ENCODE data around the gene ANTXRL.
"Not testable (repeated sequence)": the region's sequence is repeated elsewhere in the genome, so short reads cannot be mapped to it uniquely, and the experiment has no call there.

ANTXRL gene

DNA sequence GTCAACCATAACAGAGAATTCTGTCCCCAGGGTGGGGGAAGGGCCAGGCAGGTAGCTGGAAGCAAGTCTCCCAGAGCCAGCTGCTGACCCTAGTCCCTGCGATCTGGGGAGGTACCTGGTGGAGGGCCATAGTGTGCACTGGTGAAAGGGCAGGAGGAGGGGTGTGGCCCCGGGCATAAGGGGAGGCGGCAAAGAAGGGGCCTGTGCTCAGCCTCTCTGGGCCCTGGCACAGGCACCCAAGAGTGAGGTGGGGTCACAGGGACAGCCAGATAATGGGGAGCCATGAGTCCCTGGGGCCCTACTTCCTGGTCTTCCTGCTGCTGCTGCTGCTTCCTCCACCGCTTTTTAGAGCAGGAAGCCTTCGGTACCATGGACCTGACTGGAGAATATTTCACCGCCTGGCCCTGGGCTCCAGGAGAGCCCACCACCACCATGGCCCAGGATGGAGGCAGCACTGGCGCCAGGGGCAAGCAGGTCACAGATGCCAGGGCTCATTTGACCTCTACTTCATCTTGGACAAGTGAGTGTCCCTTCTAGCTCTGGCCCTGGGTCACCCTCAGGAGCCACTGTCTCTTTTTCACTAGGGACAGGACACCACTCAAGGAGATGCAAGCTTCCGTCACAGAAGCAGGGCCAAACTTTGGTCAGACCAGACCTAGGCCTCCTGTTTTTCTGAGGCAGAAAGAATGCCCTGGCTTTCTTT, at the start of gene ANTXRL:
Gene ANTXRL, plus strand, starts transcription at position 7 of the 703 bp plus-strand sequence. Its CDS starts 266 bp downstream, at position 273.
- no peak for DNase-seq

DNA sequence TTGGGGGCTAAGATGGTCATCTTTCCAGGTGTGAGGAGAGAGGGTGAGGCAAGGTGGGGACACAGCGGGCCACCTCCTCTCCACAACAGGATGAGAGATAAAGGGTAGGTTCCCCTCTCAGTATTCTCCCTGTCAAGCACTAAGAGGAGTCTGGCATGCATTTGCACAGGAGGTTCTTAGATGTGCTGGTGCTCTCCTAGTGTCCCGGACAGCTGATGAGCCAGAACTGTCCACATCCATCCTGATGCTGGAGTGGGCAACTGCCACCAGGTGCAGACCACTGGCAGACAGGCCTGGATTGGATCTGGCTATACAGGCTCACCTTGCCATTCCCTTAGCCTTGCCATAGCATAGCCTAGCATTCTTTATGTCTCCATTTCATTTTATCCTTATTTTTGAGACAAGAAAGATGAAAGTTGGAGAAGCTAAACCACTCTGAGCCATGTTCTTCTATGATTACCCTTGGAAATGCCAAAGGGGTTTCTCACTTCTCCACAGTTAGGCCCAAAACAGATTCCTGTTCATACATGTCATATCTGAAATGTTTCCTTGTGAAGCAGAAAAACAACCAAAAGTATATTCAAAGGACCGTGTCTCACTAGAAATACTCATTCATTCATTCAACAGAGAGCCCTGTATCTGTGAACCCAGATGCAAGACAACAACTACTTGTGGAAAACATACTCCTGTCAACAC, 48.8 kb upstream of the ANTXRL start:
- no peak for DNase-seq

GRCh38 chr10:46239247-46239646, 47.5 kb upstream of the ANTXRL start:
- DNase-seq: no peak

GRCh38 chr10:46239993-46240683, 46.7 kb upstream of the ANTXRL start:
- no peak for DNase-seq

- no peak for DNase-seq
Measured at GRCh38 chr10:46240684-46241565, 45.9 kb upstream of the ANTXRL start.

DNA sequence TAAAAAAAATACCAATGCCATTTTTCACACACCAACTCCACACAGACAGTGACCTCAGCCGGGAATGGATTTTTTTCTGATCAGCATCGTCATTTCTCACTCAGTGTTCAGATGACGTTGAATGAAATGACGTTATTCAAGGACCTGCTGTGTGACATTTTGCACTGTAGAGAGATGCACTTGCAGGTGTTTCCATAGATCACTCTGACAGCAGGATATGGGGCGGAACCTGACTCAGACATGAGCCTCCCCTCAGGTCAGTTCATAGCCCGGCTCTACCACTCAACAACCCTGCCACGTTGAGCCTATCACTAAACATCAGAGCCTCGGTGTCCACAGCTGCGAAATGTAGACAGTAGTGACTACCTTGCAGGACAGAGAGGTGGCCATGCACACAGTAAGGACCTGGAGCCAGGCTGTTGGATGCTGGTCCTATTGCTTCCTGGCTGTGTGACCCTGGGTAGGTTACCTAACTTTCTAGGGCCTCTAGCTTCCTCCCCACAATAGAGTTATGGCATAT, 41.4 kb upstream of the ANTXRL start:
- no peak for DNase-seq

DNA sequence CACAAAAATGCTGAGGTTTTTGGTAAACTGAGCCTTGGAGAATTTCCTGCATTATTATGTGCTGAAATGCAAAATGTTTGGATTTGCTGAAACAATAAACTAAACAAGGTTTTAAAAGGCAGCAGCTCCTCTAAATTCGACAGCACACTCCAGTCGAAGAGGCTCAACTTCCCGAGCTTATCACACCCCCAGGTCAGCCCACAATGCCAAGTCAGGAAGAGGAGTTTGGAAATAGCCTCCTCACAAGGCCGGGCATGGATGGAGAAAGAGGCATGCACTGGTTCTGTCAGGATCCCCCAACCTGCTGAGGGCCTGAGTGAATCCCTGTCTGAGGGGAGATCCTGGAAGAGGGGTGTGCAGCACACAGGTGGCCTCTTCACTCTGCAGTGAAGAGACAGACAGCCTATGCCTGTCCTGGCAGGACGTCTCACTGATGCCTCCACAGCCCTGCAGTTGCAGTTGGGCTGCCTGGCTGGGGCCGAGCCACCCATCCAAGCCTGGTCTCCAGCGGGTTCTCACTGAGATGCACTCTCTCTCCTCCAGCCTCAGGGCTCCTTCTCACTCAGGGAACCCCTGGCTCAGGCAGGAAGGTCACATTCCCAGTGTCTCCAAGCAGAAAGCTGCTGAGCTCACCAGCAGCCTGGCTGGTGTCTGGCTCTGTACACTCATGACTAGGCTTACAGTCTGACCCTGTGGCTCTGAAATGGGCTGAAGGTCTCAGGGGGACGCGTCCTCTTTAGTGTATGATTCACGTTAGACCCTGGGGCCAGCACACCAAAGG, 40.2 kb upstream of the ANTXRL start:
- not testable (repeated sequence) for DNase-seq

DNA sequence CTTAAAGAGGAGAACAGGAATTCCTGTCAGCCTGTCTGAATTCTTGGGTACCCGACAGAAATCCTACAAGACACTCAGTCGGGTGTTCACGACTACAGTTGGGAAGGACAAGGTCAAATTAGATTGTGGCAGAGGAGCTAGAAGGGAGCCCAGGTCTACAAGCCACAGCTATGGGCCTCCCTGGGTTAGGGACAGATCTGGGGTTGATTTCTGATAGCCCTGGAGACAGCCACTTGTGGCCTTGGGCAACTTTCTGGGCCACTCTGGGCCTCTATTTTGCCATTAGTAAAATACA, 39.7 kb upstream of the ANTXRL start:
- DNase-seq: no peak

DNA sequence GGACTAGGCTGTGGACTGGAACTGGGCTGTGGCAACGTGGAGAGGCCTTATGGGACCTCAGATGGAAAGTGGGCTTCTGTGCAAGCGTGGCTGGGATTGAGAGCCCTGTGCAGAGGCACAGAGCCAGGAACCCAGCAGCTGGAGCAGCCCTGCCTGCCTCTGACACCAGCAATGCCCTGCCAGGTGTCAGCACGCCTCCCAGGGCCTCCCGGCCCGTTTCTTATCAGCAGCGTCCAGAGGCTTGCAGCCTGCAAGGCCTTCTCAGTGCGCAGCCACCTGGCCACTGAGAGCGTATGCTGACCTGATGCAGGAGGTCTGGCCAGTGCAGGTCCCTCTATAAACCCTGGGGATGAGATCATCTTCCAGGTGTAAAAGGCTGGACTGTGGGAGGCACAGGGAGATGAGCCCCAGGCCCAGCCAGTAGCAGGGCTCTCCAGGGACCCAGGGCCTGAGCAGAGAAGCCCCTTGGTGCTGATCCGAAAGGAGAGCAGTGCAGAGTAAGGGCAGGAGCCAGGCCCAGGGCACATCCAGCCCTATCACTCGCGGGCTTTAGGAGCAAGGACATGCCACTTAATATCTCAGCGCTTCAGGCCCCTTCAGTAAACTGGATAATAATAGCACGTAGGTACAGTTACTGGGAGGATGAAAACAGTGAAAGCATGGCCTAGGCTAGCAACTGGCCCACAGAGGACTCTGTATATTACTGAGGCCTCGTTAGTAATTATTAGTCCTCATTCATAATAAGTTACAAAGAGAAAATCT, 38.8 kb upstream of the ANTXRL start:
- no peak for DNase-seq

- no peak for DNase-seq
Measured at GRCh38 chr10:46248651-46249146, 38.1 kb upstream of the ANTXRL start.

DNA sequence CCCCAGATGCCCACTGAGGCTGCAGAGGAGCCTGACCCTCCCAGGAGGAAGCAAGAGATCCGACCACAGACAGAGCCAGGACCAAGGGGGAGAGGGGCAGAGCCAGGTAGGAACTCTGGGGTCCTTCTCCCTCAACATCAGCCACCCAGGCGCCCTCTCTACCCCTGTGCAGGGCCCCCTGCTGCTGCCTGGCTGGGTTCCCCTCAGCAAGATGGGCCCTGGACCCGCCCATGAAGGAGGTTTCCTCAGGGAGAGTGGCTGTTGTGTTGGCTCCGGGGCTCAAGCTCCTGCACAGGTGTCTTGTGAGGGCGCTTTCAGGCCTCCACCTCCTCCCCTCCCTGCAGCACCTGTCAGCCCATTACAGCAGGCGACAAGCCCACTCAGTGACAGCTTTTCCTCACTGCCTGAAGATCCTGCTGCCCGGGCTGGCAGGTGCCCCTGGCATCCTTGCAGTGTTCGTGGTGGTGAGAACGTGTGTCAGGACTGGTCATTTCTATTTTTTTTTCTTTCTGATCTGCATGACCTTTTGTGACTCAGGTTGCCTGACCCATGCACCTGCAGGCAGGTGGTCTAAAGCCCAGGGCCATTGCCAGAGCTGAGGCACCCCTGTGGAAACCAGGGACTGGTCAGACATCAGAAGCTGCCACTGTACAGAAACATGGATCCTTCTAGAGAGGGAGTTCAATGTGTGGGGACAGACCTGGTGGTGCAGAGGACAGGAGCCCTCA, 37.0 kb upstream of the ANTXRL start:
- DNase-seq: not testable (repeated sequence)

GRCh38 chr10:46250481-46250880, 36.3 kb upstream of the ANTXRL start:
- no peak for DNase-seq

DNA sequence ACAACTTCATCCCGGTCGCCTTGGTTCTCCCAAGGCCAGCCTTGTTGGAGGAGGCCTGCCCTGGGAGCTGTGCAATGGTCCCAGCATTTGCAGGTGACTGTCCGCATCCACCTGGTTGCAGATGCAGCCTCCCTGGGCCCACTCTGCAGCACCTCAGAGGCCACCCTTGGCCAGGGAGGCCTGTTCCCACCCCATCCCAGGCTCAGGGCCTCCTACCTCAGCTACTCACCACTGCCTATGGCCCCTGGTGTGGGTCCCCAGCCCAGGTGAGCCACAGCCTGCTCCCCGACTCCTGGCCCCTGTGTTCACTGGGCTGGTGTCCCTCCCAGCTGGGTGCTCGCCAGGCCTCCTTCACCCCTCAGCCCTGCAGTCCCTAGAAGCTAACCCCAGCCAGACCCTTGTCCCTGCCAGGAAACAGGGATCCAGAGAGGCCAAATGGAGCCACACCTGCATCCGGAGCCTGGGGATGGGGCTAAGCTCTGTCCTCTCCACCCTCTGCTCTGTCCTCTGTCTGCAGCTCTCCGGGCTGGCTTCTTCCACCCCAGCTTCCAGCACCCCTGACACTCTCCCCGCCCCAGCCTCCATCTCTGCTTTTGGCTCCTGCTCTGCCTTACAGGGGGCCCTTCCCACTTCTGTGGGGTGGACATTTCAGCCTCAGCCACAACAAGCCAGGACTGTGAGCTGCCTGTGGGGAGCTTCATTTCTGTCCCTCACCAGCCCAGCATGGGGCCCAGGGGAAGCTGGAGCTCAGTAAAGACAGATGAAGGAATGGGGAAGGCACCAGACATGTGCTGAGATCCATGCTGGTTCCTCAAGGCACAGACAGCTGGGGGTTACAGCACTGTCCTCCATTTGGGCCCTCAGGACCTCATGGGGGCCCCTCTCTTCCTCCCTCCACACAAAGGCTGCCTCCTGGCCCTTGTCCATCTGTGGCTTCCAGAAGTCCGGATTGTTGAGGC, 35.6 kb upstream of the ANTXRL start:
- DNase-seq: no peak

- DNase-seq: no peak
Measured at GRCh38 chr10:46251857-46252847, 34.6 kb upstream of the ANTXRL start.

- DNase-seq: no peak
Measured at GRCh38 chr10:46253076-46254006, 33.5 kb upstream of the ANTXRL start.

GRCh38 chr10:46254007-46254383, 32.8 kb upstream of the ANTXRL start:
- no peak for DNase-seq

- DNase-seq: no peak
Measured at GRCh38 chr10:46254467-46254866, 32.3 kb upstream of the ANTXRL start.
